CD4-positive, alpha-beta T cell (primary cell): Measurements from ENCODE around the gene BBS10. TPM values are rescaled to one million over a fixed set of nuclear protein-coding genes. Genes with fewer than 3 reads are reported as not detected.
"Not testable (repeated sequence)": the region's sequence is repeated elsewhere in the genome, so short reads cannot be mapped to it uniquely, and the experiment has no call there.

Experiments
- ATAC-seq: fragments of 200-7000 bp; cut with Tn5 transposase; one replicate; pipeline ENCODE4 v1.10.0; 2022; ENCODE audit warnings: mild to moderate bottlenecking; ENCODE audit not compliant: poor library complexity
- CTCF ChIA-PET: fragments of 350-600 bp; sonication (Branson Sonifier 250); formaldehyde crosslinking; loops from one replicate; lab custom pipeline; 2021; ENCODE audit warnings: antibody characterized with exemption, inconsistent platforms; lab: Charles Lee
- POLR2A ChIA-PET: fragments of 350-600 bp; sonication (Branson Sonifier 250); formaldehyde crosslinking; loops from one replicate; lab custom pipeline; 2021; ENCODE audit warnings: antibody characterized with exemption, inconsistent platforms; lab: Charles Lee
- DNase-seq, 14 experiments: peaks; one replicate each; pipeline ENCODE4 v3.0.0-alpha.2; 2013 to 2020; ENCODE audit warnings: mixed read lengths in 2 of 14
- H3K27ac ChIP-seq, 2 donors: one replicate each; pipeline versions ENCODE4 v1.5.1 to v1.7.0; 2013; ENCODE audit warnings: low read length in 2 of 2, low read depth in 1 of 2, mild to moderate bottlenecking in 1 of 2
- H3K27me3 ChIP-seq, 2 experiments: 1 replicate in 1 of 2; 2 replicates in 1 of 2; pipeline versions ENCODE4 v1.6.1 to v1.7.0; 2013; ENCODE audit warnings: low read length in 2 of 2, control low read depth in 1 of 2, mild to moderate bottlenecking in 1 of 2, moderate library complexity in 1 of 2; ENCODE audit not compliant: insufficient read depth in 2 of 2, control insufficient read depth in 1 of 2
- H3K36me3 ChIP-seq: one replicate; pipeline ENCODE4 v1.6.1; 2013; ENCODE audit warnings: low read length, control low read depth; ENCODE audit not compliant: insufficient read depth
- H3K4me1 ChIP-seq: one replicate; pipeline ENCODE4 v1.6.1; 2013; ENCODE audit warnings: low read length, control low read depth; ENCODE audit not compliant: insufficient read depth
- H3K4me3 ChIP-seq: one replicate; pipeline ENCODE4 v1.5.1; 2013; ENCODE audit warnings: mild to moderate bottlenecking, low read length, moderate library complexity
- H3K9me3 ChIP-seq, 2 experiments: 1 replicate in 1 of 2; 2 replicates in 1 of 2; pipeline versions ENCODE4 v1.6.1 to v1.7.0; 2013; ENCODE audit warnings: low read length in 2 of 2, mild to moderate bottlenecking in 2 of 2, control low read depth in 1 of 2, moderate library complexity in 1 of 2; ENCODE audit not compliant: control insufficient read depth in 1 of 2, insufficient read depth in 1 of 2
- H3K27ac Mint-ChIP-seq: one replicate; pipeline ENCODE4 v1.8.0; 2020; ENCODE audit warnings: mixed read lengths
- H3K27me3 Mint-ChIP-seq: one replicate; pipeline ENCODE4 v1.8.0; 2021; ENCODE audit warnings: mixed read lengths
- H3K36me3 Mint-ChIP-seq: one replicate; pipeline ENCODE4 v1.8.0; 2021; ENCODE audit warnings: low read depth, mixed read lengths
- H3K4me1 Mint-ChIP-seq: one replicate; pipeline ENCODE4 v1.8.0; 2021; ENCODE audit warnings: low read depth, mixed read lengths
- H3K4me3 Mint-ChIP-seq: one replicate; pipeline ENCODE4 v1.8.0; 2020; ENCODE audit warnings: mild to moderate bottlenecking, mixed read lengths
- H3K9me3 Mint-ChIP-seq: one replicate; pipeline ENCODE4 v1.8.0; 2020; ENCODE audit warnings: mixed read lengths
- intact Hi-C, 2 experiments: fragments of 100-400 bp; cut with DNase I in 1 of 2; cut with micrococcal nuclease in 1 of 2; formaldehyde crosslinking; loops; one replicate each; pipeline versions ENCODE4 v1.15.1 to v1.9.0; 2023 to 2025; cut with DNase I, micrococcal nuclease
- total RNA-seq, 174 experiments: library from RNA in 2 of 174; stranded (reverse) in 2 of 174; gene quantifications; one replicate each; pipeline ENCODE4 v1.2.3 and lab custom pipeline; 2021 to 2026
- TF ChIP-seq, protein P1 (sequence below): fragments of 200-600 bp; IDR thresholded peaks from one replicate; pipeline ENCODE4 v1.8.0; 2022; ENCODE audit warnings: antibody characterized with exemption, mild to moderate bottlenecking

The BBS10 gene
- total RNA-seq, 2 experiments from 2014 or later = 1.4 TPM

DNA sequence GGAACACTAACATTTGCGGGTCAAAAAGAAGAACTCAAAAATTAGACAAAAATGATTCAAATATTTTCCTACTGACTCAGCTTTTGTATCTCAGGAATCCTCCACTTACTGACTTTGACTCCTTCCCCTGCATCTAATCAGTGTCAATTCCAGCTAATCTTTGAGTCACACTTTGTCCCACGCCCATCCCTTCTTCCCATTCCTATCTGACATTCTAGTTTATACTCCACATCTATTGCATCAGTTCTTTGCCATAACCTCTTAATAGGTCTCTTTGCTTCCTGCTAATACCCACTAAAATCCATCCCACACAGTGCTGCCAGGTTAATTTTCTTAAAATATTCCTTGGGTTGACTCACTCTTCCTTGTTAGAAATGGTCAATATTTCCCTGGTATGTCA lies 19.1 kb downstream of the BBS10 start:
- intact Hi-C loops = no loop called here
- no peaks in the 10 kb centered on the region for H3K36me3 Mint-ChIP-seq
- Histone ChIP-seq H3K27ac (no peak overlapping the region), H3K9me3 (no peaks in the 10 kb centered on the region), H3K4me1 (no peaks in the 10 kb centered on the region), H3K4me3 (no peak overlapping the region), H3K27me3 (no peaks in the 10 kb centered on the region), H3K36me3 (no peaks in the 10 kb centered on the region)
- ChIA-PET POLR2A (interaction anchor here (0.6 kb wide), 1 partner anchor 211 kb away, joined by 3 read pairs; no protein-coding TSS in a partner anchor), CTCF (no interaction called here)
- no peaks in the 10 kb centered on the region for H3K4me1 Mint-ChIP-seq
- ATAC-seq = no peak
- no peak for DNase-seq
- H3K27ac Mint-ChIP-seq = no peak overlapping the region
- H3K4me3 Mint-ChIP-seq = no peak overlapping the region
- H3K9me3 Mint-ChIP-seq = no peaks in the 10 kb centered on the region
- TF ChIP-seq, protein P1, sequence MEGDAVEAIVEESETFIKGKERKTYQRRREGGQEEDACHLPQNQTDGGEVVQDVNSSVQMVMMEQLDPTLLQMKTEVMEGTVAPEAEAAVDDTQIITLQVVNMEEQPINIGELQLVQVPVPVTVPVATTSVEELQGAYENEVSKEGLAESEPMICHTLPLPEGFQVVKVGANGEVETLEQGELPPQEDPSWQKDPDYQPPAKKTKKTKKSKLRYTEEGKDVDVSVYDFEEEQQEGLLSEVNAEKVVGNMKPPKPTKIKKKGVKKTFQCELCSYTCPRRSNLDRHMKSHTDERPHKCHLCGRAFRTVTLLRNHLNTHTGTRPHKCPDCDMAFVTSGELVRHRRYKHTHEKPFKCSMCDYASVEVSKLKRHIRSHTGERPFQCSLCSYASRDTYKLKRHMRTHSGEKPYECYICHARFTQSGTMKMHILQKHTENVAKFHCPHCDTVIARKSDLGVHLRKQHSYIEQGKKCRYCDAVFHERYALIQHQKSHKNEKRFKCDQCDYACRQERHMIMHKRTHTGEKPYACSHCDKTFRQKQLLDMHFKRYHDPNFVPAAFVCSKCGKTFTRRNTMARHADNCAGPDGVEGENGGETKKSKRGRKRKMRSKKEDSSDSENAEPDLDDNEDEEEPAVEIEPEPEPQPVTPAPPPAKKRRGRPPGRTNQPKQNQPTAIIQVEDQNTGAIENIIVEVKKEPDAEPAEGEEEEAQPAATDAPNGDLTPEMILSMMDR = no peak
- H3K27me3 Mint-ChIP-seq = peaks cover 22% of the 10 kb centered on the region

DNA sequence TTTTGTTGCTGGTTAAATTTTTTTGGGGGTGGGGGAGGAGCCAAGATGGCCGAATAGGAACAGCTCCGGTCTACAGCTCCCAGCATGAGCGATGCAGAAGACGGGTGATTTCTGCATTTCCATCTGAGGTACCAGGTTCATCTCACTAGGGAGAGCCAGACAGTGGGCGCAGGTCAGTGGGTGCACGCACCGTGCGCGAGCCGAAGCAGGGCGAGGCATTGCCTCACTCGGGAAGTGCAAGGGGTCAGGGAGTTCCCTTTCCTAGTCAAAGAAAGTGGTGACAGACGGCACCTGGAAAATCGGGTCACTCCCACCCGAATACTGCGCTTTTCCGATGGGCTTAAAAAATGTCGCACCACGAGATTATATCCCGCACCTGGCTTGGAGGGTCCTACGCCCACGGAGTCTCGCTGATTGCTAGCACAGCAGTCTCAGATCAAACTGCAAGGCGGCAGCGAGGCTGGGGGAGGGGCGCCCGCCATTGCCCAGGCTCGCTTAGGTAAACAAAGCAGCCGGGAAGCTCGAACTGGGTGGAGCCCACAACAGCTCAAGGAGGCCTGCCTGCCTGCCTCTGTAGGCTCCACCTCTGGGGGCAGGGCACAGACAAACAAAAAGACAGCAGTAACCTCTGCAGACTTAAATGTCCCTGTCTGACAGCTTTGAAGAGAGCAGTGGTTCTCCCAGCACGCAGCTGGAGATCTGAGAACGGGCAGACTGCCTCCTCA lies 28.5 kb downstream of the BBS10 start:
- peaks cover 30% of the 10 kb centered on the region for H3K27me3 Mint-ChIP-seq
- H3K4me1 Mint-ChIP-seq, DNase-seq, H3K27me3 ChIP-seq, H3K36me3 ChIP-seq, H3K36me3 Mint-ChIP-seq, intact Hi-C loops, ATAC-seq, H3K4me3 ChIP-seq, H3K27ac ChIP-seq, H3K4me3 Mint-ChIP-seq, H3K9me3 ChIP-seq, H3K27ac Mint-ChIP-seq, POLR2A ChIA-PET, CTCF ChIA-PET, H3K9me3 Mint-ChIP-seq, H3K4me1 ChIP-seq: not testable (repeated sequence)

DNA sequence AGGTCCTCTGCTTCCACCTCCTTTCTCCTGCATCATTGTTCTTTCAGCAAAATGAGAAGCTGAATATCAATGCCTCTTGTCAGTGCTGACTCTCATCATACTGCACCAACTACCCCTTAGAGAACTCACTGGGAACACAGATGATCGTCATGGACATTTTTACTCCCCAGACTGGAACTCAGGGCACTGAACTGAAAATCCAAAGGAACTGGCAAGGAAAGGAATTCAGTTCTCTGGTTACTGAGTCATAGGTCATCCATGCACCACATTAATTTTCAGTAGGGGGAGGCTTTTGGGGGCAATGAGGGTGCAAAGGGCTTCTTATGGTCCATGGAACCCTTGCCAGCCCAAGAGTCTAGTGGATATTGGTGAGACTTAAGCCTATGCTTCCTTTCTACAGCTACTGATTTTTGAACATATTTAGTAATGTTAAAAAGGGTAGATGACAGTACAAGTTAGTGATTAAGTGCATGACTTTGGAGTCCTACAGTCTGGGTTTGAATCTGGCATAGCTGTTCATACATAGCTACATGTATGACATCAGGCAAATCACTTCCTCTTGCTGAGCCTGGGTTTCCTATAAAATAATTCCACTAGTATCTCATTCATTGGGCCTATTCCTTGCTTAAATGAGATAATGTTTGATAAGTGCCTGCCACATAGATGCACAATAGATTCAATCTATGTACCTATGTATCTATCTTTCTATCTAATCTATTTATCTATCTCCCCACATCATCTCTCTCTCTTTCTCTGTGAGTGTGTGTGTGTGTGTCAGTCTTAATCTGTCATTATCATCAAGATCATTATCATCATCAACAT lies 29.2 kb downstream of the BBS10 start:
- H3K4me3 Mint-ChIP-seq = no peak overlapping the region
- Histone ChIP-seq H3K4me3 (no peak overlapping the region), H3K27ac (no peak overlapping the region), H3K27me3 (peaks cover 0 to 6% of the 10 kb centered on the region in 2 experiments), H3K9me3 (no peaks in the 10 kb centered on the region), H3K36me3 (no peaks in the 10 kb centered on the region), H3K4me1 (no peaks in the 10 kb centered on the region)
- intact Hi-C loops = no loop called here
- peaks cover 31% of the 10 kb centered on the region for H3K27me3 Mint-ChIP-seq
- CTCF ChIA-PET = no interaction called here
- no peaks in the 10 kb centered on the region for H3K36me3 Mint-ChIP-seq
- no peak overlapping the region for H3K27ac Mint-ChIP-seq
- no peaks in the 10 kb centered on the region for H3K4me1 Mint-ChIP-seq
- no peak for ATAC-seq
- no peaks in the 10 kb centered on the region for H3K9me3 Mint-ChIP-seq
- no peak for DNase-seq
- TF ChIP-seq, protein P1 = no peak
- POLR2A ChIA-PET = no interaction called here
